ENCODE measurements around the gene AP1AR. TPM values are rescaled to one million over a fixed set of nuclear protein-coding genes. Genes with fewer than 3 reads are reported as not detected.

Gene AP1AR
- total and polyA plus RNA-seq, 2 donors (not counting 3 experiments of a cell fraction or from before 2014, with no cell fraction given), result 6.6 to 18.6 TPM

DNA sequence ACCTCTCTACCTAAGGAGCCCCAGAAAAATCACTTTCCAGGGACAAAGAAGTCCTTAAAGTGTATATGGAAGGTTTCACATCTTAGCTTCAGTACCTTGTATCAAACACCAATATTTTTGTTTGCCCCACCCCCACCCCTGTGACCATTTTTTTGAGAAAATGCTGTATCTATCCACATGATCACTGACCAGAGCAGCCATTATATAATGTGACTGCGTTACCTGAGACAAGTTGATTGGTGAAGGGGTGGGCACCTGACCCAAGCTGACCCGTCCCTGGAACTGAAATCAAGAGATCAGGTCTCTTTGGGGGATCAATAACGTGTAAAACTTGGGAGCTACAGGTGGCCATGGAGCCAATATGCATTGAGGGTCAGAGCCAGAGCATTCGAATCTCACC is 43.4 kb downstream of the AP1AR start:
- no peaks in the 10 kb centered on the region for H4K20me1 ChIP-seq (replicated peaks; ENCODE audit: control insufficient read depth, extremely low read depth, insufficient read depth, low read length)
- H3K4me1 ChIP-seq (ENCODE audit: control insufficient read depth, extremely low read depth, insufficient read depth, low read length), result peaks cover 4% of the 10 kb centered on the region
- CTCF ChIA-PET, result no interaction called here
- DNase-seq (ENCODE audit: low read depth, low spot score) (no peak), FAIRE-seq (no peak)
- intact Hi-C loops (cut with micrococcal nuclease), result no loop called here
- dilution Hi-C loops (cut with MboI; ENCODE audit: extremely low pct_ligation_motif_present, low sequenced_read_pairs), result no loop called here
- no peak overlapping the region for H2AFZ ChIP-seq (ENCODE audit: low read depth, low read length)
- no peak overlapping the region for H3K4me3 ChIP-seq (replicated peaks in 1 of 3; ENCODE audit: insufficient read depth in 1 of 3, low read depth in 1 of 3, low read length in 3 of 3)
- no peaks in the 10 kb centered on the region for H3K9me1 ChIP-seq (replicated peaks; ENCODE audit: control insufficient read depth, extremely low read depth, insufficient read depth, low read length)
- no TSS peak for BruUV-seq (replicated peaks)
- TF ChIP-seq, protein P1, sequence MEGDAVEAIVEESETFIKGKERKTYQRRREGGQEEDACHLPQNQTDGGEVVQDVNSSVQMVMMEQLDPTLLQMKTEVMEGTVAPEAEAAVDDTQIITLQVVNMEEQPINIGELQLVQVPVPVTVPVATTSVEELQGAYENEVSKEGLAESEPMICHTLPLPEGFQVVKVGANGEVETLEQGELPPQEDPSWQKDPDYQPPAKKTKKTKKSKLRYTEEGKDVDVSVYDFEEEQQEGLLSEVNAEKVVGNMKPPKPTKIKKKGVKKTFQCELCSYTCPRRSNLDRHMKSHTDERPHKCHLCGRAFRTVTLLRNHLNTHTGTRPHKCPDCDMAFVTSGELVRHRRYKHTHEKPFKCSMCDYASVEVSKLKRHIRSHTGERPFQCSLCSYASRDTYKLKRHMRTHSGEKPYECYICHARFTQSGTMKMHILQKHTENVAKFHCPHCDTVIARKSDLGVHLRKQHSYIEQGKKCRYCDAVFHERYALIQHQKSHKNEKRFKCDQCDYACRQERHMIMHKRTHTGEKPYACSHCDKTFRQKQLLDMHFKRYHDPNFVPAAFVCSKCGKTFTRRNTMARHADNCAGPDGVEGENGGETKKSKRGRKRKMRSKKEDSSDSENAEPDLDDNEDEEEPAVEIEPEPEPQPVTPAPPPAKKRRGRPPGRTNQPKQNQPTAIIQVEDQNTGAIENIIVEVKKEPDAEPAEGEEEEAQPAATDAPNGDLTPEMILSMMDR (IDR thresholded peaks at IDR 0.05; ENCODE audit: extremely low read depth in 1 of 2, insufficient read depth in 1 of 2, low read depth in 1 of 2, low read length in 2 of 2), result no peak
- no peak for TF ChIP-seq POLR2A (IDR thresholded peaks at IDR 0.05; ENCODE audit: low read depth, low read length)
- TF ChIP-seq EZH2 (IDR thresholded peaks at IDR 0.05; ENCODE audit: borderline replicate concordance, low read depth, low read length, severe bottlenecking), result no peak
- TF ChIP-seq, protein P2, sequence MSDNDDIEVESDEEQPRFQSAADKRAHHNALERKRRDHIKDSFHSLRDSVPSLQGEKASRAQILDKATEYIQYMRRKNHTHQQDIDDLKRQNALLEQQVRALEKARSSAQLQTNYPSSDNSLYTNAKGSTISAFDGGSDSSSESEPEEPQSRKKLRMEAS (IDR thresholded peaks at IDR 0.05; ENCODE audit: insufficient read depth, insufficient read length), result no peak
- TF ChIP-seq POLR2AphosphoS5 (IDR thresholded peaks at IDR 0.05; ENCODE audit: insufficient read depth, low read depth, low read length), result no peak
- TF ChIP-seq JUN (IDR thresholded peaks at IDR 0.05; ENCODE audit: borderline replicate concordance, insufficient read depth, insufficient read length, low read depth), result no peak
- no peak for TF ChIP-seq FOS (IDR thresholded peaks at IDR 0.05; ENCODE audit: borderline replicate concordance, insufficient read depth, low read length)
- TF ChIP-seq MYC (IDR thresholded peaks at IDR 0.05; ENCODE audit: low read depth, low read length), result no peak
- TF ChIP-seq GATA2 (IDR thresholded peaks at IDR 0.05; ENCODE audit: insufficient read depth, insufficient read length, low read depth, low read length), result no peak
- H3K9me3 ChIP-seq (replicated peaks; ENCODE audit: control insufficient read depth, insufficient read depth, low read length), result no peaks in the 10 kb centered on the region
- H3K27ac ChIP-seq (ENCODE audit: insufficient read depth, low read depth, low read length), result no peak overlapping the region
- peaks cover 2 to 4% of the 10 kb centered on the region in 2 experiments for H3K36me3 ChIP-seq (ENCODE audit: control insufficient read depth in 2 of 2, extremely low read depth in 1 of 2, insufficient read depth in 2 of 2, low read length in 2 of 2)
- POLR2A ChIA-PET, result no interaction called here
- H3K4me2 ChIP-seq (ENCODE audit: insufficient read depth, low read length), result no peak overlapping the region
- no peak overlapping the region for H3K9ac ChIP-seq (replicated peaks; ENCODE audit: extremely low read depth, insufficient read depth, low read length)
- peaks cover 12% of the 10 kb centered on the region for H3K79me2 ChIP-seq (ENCODE audit: control insufficient read depth, insufficient read depth, low read length)
- no peaks in the 10 kb centered on the region for H3K27me3 ChIP-seq (ENCODE audit: control insufficient read depth in 2 of 2, insufficient read depth in 2 of 2, low read length in 2 of 2)
